Activated naive CD8-positive, alpha-beta T cell treated with anti-CD3 and anti-CD28 coated beads for 36 hours (primary cell): ENCODE data around the gene TMUB1. TPM values are rescaled to one million over a fixed set of nuclear protein-coding genes. Genes with fewer than 3 reads are reported as not detected.

ENCODE experiments used
- DNase-seq: peaks from one replicate; pipeline ENCODE4 v3.0.0; 2021
- H3K27ac Mint-ChIP-seq: one replicate; pipeline ENCODE4 v1.8.0; 2022; ENCODE audit warnings: mild to moderate bottlenecking, moderate library complexity, mixed read lengths
- H3K27me3 Mint-ChIP-seq: one replicate; pipeline ENCODE4 v1.8.0; 2022; ENCODE audit warnings: mild to moderate bottlenecking, mixed read lengths
- H3K36me3 Mint-ChIP-seq: one replicate; pipeline ENCODE4 v1.8.0; 2021; ENCODE audit warnings: mild to moderate bottlenecking, mixed read lengths
- H3K4me1 Mint-ChIP-seq: one replicate; pipeline ENCODE4 v1.8.0; 2021; ENCODE audit warnings: mixed read lengths
- H3K4me3 Mint-ChIP-seq: one replicate; pipeline ENCODE4 v1.8.0; 2022; ENCODE audit warnings: mild to moderate bottlenecking, moderate library complexity, mixed read lengths
- H3K9me3 Mint-ChIP-seq: one replicate; pipeline ENCODE4 v1.8.0; 2022; ENCODE audit warnings: mixed read lengths
- total RNA-seq, 2 experiments: library from RNA; stranded (reverse); gene quantifications; one replicate each; pipeline ENCODE4 v1.2.3, GENCODE V29; 2021

The TMUB1 gene
- total RNA-seq, 2 experiments from 2014 or later = 59.2 to 59.3 TPM

DNA sequence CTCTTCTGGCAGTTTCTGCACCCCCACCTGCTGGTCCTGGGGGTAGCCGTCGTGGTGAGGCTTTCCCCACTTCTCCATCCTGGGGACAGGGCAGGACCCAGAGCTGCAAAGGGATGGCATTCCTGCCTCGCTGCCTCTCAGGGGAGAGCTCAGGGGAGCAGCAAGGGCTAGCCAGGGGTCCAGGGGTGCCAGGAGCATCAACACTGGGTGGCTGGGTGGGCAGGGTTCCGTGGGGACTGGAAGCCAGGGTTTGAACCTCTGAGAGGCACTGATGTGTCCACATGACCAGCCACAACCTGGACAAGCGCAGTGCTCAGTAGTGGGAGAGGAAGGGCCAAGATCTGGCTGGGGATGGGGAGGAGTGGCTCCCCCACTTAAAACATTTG is 49.4 kb downstream of the TMUB1 start:
- DNase-seq = no peak
- Mint-ChIP-seq H3K9me3 (no peaks in the 10 kb centered on the region), H3K27me3 (no peaks in the 10 kb centered on the region), H3K36me3 (peaks cover 2% of the 10 kb centered on the region), H3K4me3 (no peak overlapping the region), H3K27ac (no peak overlapping the region), H3K4me1 (peaks cover 14% of the 10 kb centered on the region)

DNA sequence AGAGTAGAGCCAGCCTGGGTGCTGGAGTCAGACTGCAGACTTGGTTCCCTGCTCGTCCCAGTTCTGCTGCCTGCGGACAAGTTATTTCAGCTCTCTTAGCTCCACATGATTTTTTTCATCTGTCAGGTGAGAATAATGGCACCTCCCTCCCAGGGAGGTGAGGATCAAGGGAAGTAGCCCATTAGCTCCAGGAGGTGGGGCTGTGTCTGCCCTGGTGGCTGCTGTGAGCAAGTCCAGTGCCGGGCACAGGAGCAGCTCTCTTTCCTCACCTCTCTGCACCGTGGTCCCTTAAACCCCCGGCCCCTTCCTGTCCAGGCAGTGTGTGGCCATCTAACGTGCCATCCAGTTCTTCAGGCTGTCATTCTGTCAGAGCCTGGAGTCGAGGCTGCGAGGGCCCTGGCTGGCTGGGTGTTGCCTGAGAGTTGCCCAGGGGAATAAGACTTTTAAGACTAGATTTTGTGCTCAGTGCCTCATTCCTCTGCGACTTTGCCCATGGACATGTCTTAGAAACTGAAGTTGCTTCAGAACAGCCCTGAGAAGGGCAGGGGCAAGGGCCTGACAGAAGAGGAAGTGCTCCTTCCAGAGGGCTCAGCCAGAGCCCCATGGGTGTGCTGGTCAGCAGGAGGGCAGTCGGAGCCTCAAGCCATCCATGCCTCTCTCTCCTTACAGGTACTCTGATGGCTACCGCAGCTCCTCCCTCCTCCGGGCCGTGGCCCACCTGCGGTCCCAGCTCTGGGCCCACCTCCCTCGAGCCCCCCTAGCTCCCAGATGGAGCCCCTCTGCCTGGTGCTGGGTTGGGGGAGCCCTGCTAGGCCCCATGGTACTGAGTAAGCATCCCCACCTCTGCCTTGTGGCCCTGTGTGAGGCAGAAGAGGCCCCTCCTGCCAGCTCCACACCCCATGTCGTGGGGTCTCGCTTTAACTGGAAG is 50.1 kb downstream of the TMUB1 start:
- no peaks in the 10 kb centered on the region for H3K9me3 Mint-ChIP-seq
- H3K27ac Mint-ChIP-seq = no peak overlapping the region
- H3K27me3 Mint-ChIP-seq = no peaks in the 10 kb centered on the region
- no peak for DNase-seq
- peaks cover 12% of the 10 kb centered on the region for H3K4me1 Mint-ChIP-seq
- no peak overlapping the region for H3K4me3 Mint-ChIP-seq
- peaks cover 5% of the 10 kb centered on the region for H3K36me3 Mint-ChIP-seq

Other genes starting within 250 kb of the TMUB1 start
- gene AOC1, start 231.0 kb downstream of the TMUB1 start, total RNA-seq = not detected
- under 1 TPM; 0.22 to 0.45 TPM for gene KCNH2, start 105.2 kb downstream of the TMUB1 start, total RNA-seq
- gene NOS3, start 92.5 kb downstream of the TMUB1 start, total RNA-seq = 1 to 10 TPM; 5.8 to 6.1 TPM
- gene ATG9B, start 59.0 kb downstream of the TMUB1 start, total RNA-seq = 10 to 100 TPM; 12.3 TPM
- 10 to 100 TPM; 34.3 to 37.6 TPM for gene ABCB8, start 55.0 kb downstream of the TMUB1 start, total RNA-seq
- gene ASIC3, start 35.0 kb downstream of the TMUB1 start, total RNA-seq = 1 to 10 TPM; 2.7 to 3.2 TPM
- gene CDK5, start 25.6 kb downstream of the TMUB1 start, total RNA-seq = 10 to 100 TPM; 13.3 to 16.0 TPM
- gene SLC4A2, start 23.9 kb downstream of the TMUB1 start, total RNA-seq = 10 to 100 TPM; 66.5 to 69.1 TPM
- gene FASTK, start 2.7 kb downstream of the TMUB1 start, total RNA-seq = 10 to 100 TPM; 65.9 to 68.7 TPM
- 10 to 100 TPM; 24.8 to 25.3 TPM for gene AGAP3, start 3.0 kb upstream of the TMUB1 start, total RNA-seq
- gene GBX1, start 84.2 kb upstream of the TMUB1 start, total RNA-seq = not detected
- not detected for gene ASB10, start 103.8 kb upstream of the TMUB1 start, total RNA-seq
- not detected for gene H2BK1, start 127.0 kb upstream of the TMUB1 start, total RNA-seq
- gene ABCF2, start 143.7 kb upstream of the TMUB1 start, total RNA-seq = 10 to 100 TPM; 85.2 to 87.5 TPM
- 10 to 100 TPM; 24.5 to 25.1 TPM for gene CHPF2, start 149.0 kb upstream of the TMUB1 start, total RNA-seq
- gene SMARCD3, start 165.2 kb upstream of the TMUB1 start, total RNA-seq = 1 to 10 TPM; 4.1 to 4.3 TPM